NCI-H187 (cell line): ENCODE data around the gene RECK.
"Not testable (repeated sequence)": the region's sequence is repeated elsewhere in the genome, so short reads cannot be mapped to it uniquely, and the experiment has no call there.

ENCODE experiments used
- DNase-seq, 2 experiments: peaks; one replicate each; lab custom pipeline; 2025; lab: John Stamatoyannopoulos, UW

RECK gene

DNA sequence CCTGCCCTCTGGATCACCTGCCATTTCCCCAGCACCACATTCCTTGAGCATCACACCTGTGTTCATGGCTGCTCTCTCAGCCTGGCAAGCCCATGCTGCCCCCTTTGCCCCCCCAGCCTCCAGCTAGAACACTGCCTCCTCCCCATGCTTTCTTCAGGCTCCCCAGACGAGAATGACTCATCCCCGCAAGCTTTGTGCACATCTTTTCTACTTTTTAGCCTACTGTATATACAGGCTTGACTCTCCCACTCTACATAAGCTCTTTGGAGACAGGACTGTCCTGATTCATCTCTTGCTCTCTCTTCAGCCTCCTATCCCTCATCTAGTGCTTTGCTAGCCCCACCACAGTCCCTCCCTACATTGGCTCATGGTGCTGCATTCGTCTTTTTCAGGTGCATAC, 79.9 kb downstream of the RECK start:
- DNase-seq = no peak

DNA sequence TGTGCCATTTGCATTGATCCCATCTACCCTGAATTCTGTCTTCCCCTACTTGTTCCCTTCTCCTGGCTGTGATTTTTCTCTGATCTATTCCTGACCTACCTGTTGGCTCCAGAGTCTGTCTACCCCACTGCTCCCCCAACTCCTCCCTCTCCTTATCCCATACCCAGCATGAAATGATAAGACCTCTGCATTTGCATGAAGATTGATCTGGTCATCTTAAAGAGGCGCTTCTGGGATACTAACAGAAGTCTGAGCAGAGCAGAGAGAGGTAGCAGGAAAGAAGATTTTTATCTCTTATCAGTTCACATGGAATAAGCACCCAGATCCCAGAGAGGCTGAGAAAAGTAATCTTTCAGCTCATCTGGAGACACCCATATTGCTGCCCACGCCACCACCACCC, 81.5 kb downstream of the RECK start:
- DNase-seq = no peak

GRCh38 chr9:36118706-36119105, 82.0 kb downstream of the RECK start:
- peak; percentile 2 to 28 for DNase-seq

DNA sequence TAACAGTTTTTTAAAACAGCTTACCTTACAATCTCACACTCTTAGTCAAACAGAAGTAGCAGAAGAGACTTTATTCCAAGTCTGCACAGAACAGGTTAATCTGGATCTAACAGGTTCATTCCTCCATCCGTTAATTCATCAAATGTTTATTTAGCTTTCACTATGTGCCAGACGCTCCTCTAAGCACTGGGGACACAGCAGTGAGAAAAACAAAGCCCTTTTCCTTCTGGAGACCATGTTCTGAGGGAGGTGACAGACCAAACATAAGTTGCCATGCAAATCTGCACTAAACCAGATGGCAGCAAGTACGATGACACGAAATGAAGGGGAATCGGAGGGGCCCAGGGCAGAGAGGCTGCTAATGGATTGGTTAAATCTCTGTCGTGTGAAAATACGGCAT, 82.8 kb downstream of the RECK start:
- no peak for DNase-seq

DNA sequence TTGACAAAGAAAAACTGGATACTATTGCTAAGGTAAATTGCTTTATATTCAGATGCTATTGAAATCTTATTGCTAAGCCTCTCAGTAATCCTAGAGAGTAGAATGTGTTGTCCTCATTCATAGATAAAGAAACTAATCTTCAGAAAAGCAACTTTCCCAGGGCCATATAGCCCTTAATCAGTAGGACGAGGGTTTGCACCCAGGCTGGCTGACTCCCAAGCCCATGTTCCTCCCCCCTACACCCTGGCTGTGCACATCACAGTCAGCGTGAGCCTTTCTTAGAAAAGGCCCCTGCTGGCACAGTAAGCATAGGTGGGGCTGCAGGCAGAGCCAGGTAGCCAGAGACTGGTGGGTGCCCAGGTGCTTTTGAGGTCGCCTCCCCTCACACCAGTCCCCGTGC, 84.0 kb downstream of the RECK start:
- no peak for DNase-seq

DNA sequence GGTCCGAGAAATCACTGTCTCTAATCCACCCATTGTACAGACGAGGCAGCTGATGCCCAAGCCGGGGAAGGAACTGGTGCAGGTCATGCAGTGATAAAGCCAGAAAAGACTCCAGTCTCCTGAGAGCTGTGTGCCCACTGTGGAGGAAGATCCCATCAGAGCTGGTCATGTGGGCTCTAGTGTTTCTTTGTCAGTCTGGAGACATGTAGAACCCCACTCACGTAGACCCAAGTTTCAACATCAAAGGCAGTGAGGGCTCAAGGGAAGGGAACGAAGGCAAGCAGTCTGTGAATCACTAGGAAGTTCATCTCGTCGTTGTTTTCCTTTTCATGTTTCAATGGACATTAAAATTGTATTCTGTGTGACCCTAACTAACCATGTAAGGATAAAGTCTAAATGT, 85.3 kb downstream of the RECK start:
- no peak for DNase-seq

GRCh38 chr9:36123515-36123914, 86.8 kb downstream of the RECK start:
- DNase-seq = no peak

DNA sequence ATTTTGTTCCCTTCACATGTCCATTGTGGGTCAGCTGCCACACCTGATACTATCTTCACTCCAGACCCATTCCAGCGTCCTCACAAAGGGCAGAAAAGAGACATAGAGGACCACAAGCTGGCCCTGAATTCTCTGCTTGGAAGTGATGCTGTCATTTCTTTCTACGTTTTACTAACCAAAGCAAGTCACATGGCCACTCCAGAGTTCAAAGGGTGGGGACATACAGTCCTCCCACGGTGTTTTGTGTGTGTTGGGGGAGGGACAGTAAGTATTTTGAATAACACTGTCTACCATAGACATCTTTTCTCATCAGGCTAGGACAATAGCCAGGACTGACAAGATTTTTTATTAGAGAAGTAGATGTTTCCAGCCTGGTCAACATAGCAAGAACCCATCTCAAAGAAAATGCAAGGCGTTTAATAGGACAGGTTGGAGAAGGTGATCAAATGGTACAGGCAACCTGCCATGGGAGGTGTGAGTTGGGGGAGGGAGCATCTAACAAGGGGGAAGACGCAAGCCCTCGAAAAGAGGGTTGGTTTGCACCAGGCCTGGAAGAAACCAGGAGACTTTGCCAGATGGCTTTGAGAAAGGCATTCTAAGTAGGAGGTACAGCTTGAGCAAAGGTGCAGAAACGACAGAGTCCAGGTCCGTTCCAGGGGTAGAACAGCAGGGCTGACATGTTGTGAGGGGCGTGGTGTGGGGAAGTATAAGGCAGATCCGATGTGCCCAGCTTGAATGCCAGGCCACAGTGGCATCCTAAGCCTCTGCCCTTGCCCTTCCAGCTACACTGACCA, 88.5 kb downstream of the RECK start:
- no peak for DNase-seq

GRCh38 chr9:36126016-36126730, 89.5 kb downstream of the RECK start:
- DNase-seq = no peak

DNA sequence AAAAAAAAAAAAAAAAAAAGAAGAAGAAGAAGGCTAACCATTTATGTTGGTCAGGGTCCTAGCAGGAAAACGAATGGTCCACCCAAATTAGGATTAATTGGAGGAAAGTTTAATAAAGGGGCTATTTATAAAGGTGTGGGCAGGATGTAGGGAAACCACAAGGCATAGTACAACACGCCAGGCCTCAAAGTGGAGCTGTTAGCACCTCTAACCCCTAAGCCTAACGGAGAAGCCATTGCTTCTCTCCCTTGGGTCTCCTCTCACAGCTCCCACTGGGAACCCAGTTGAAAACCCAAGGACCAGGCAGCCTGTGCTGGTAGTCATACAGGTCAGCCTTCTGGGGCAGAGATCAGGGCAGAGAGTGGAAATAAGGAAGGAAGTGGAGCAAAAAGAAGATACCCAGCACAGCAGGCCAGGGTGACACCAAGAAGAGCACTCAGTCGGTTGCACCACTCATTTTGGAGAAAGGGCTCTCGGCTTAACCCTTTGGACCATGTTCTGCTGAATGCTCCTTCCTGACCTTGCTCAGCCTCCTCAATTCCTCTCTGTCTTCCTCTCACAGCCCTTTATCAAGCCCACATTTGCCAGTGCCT, 91.0 kb downstream of the RECK start:
- DNase-seq = no peak

GRCh38 chr9:36128349-36128748, 91.6 kb downstream of the RECK start:
- DNase-seq = no peak

- DNase-seq = no peak
These were observed 92.4 kb downstream of the RECK start for GRCh38 chr9:36129139-36129538.

- not testable (repeated sequence) for DNase-seq
These were observed 95.0 kb downstream of the RECK start for GRCh38 chr9:36131666-36132065.

- DNase-seq = no peak
These were observed 95.4 kb downstream of the RECK start for GRCh38 chr9:36132086-36132485.

GRCh38 chr9:36134761-36135505, 98.2 kb downstream of the RECK start:
- DNase-seq = no peak

DNA sequence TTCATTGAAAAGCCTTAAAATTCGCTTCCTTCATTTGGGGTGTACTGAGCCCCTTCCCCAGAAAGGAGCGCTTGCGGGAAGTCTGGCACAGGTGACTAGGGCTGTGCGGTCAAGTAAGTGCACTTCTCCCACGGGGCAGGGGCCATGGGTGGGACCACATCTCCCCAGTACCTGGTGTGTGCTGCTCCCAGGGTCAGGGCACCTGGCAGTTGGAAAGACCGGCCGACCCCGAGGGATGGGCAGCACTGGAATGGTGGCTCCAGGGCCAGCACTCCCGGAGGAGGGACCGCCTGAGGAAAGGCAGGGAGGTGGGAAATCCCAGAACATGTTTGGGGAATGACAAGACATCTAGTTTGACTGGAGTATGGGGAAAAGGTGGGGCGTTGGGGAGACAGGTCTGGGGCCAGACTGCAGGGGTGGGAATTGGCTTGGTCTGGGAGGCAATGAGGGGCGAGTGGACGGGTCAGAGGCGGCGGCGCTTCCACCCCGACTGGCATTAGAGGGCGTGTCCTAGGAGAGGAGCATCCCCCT, 99.1 kb downstream of the RECK start:
- DNase-seq = no peak

GRCh38 chr9:36136272-36136893, 99.7 kb downstream of the RECK start, which contains the start of gene GLIPR2:
Gene GLIPR2, plus strand, starts transcription at chr9:36136733. Its CDS starts 46 bp downstream, at chr9:36136779.
- DNase-seq = no peak

GRCh38 chr9:36136894-36137391, 100.2 kb downstream of the RECK start:
- no peak for DNase-seq

- no peak for DNase-seq
These were observed 100.8 kb downstream of the RECK start for GRCh38 chr9:36137392-36138004.

GRCh38 chr9:36138496-36138895, 101.8 kb downstream of the RECK start:
- no peak for DNase-seq

DNA sequence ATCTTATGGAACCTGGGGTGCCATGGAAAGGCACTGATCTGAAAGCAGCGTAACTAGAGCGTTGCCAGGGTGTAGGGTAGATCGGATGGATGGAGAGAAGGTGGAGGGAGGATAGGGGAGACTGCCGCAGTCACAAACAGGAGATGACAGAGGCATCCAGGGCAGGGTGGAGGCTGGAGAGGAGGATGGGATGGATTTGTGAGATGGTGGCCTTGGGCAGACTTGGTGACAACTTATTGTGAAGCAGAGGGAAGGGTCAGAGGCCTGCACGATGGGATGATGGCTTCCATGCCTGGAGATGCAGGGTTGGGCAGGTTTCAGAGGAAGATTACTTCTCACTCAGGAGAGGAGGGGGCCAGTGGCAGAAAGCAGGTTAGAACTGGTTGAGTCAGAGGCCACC, 102.2 kb downstream of the RECK start:
- DNase-seq = no peak
